ENCODE data around the gene TOP2A. TPM values are rescaled to one million over a fixed set of nuclear protein-coding genes. Genes with fewer than 3 reads are reported as not detected.

TOP2A gene, protein sequence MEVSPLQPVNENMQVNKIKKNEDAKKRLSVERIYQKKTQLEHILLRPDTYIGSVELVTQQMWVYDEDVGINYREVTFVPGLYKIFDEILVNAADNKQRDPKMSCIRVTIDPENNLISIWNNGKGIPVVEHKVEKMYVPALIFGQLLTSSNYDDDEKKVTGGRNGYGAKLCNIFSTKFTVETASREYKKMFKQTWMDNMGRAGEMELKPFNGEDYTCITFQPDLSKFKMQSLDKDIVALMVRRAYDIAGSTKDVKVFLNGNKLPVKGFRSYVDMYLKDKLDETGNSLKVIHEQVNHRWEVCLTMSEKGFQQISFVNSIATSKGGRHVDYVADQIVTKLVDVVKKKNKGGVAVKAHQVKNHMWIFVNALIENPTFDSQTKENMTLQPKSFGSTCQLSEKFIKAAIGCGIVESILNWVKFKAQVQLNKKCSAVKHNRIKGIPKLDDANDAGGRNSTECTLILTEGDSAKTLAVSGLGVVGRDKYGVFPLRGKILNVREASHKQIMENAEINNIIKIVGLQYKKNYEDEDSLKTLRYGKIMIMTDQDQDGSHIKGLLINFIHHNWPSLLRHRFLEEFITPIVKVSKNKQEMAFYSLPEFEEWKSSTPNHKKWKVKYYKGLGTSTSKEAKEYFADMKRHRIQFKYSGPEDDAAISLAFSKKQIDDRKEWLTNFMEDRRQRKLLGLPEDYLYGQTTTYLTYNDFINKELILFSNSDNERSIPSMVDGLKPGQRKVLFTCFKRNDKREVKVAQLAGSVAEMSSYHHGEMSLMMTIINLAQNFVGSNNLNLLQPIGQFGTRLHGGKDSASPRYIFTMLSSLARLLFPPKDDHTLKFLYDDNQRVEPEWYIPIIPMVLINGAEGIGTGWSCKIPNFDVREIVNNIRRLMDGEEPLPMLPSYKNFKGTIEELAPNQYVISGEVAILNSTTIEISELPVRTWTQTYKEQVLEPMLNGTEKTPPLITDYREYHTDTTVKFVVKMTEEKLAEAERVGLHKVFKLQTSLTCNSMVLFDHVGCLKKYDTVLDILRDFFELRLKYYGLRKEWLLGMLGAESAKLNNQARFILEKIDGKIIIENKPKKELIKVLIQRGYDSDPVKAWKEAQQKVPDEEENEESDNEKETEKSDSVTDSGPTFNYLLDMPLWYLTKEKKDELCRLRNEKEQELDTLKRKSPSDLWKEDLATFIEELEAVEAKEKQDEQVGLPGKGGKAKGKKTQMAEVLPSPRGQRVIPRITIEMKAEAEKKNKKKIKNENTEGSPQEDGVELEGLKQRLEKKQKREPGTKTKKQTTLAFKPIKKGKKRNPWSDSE (N-terminal part only)
- polyA plus RNA-seq (2012; rRNA removed), result 20.6 and 23.2 TPM in 2 replicates
- 31.8 and 42.2 TPM in 2 replicates for polyA plus RNA-seq (2012; cell fraction: cytosol; rRNA removed)
- 11.8 and 25.8 TPM in 2 replicates for polyA plus RNA-seq (2012; cell fraction: nucleus; rRNA removed)

GRCh38 chr17:40417609-40418427 is at the start of gene TOP2A:
Gene TOP2A (minus strand): TSS chr17:40417896. CDS start chr17:40417791, 105 bp downstream.
- Histone ChIP-seq H3K9me2 (no peaks in the 10 kb centered on the region), H3F3A (replicated peaks; ENCODE audit: insufficient read depth) (peaks cover 9% of the 10 kb centered on the region), H3K36me3 (replicated peaks in 1 of 2; ENCODE audit: control insufficient read depth in 1 of 2, insufficient read depth in 2 of 2, low read length in 1 of 2) (peaks cover 4% of the 10 kb centered on the region in 2 experiments), H3K9me3 (no peaks in the 10 kb centered on the region), H3K27me3 (ENCODE audit: insufficient read depth) (no peaks in the 10 kb centered on the region), H2AFZ (ENCODE audit: low read depth) (peak within 1 kb of the TSS; percentile 85), H3K4me2 (peak within 1 kb of the TSS; percentile 93), H3K27ac (ENCODE audit: low read depth in 2 of 2, low read length in 1 of 2) (peak within 1 kb of the TSS; percentile 50 to 81), H3K4me3 (ENCODE audit: low read depth in 2 of 2, low read length in 1 of 2) (peak within 1 kb of the TSS; percentile 64 to 80), H3K79me2 (ENCODE audit: insufficient read depth) (peaks cover 48% of the 10 kb centered on the region), H4K20me1 (ENCODE audit: insufficient read depth) (no peaks in the 10 kb centered on the region), H3K4me1 (ENCODE audit: control insufficient read depth in 1 of 2, insufficient read depth in 2 of 2, low read depth in 1 of 2, low read length in 1 of 2) (peaks cover 0 to 10% of the 10 kb centered on the region in 2 experiments; a peak in 2 of 4 replicates), H3K9ac (peak within 1 kb of the TSS; percentile 84)
- ChIA-PET POLR2A (interaction anchor here (0.9 to 1.5 kb wide), 11 partner anchors 13 to 125 kb away, joined by 3 to 5 read pairs (median 3); no protein-coding TSS in a partner anchor), CTCF (interaction anchor here (0.5 to 16.1 kb wide), 25 partner anchors 9 to 1703 kb away, joined by 3 to 175 read pairs (median 4); no protein-coding TSS in a partner anchor)
- WGBS (ENCODE audit: low lambda C conversion rate), result under 1% methylated on average over 27 of the region's 49 CpGs
- DNase-seq, result peak; percentile 97
- TF ChIP-seq FOXJ3 (CRISPR knock-in tag; IDR thresholded peaks at IDR 0.05), result no peak
- no peak for TF ChIP-seq NRF1 (IDR thresholded peaks at IDR 0.05; ENCODE audit: low read depth, low read length)
- TF ChIP-seq TAF1 (IDR thresholded peaks at IDR 0.05; ENCODE audit: borderline replicate concordance, low read depth, low read length), result peak; percentile 70; the same call in 1 of the 2 replicates
- no peak for TF ChIP-seq EZH2phosphoT487 (IDR thresholded peaks at IDR 0.05; ENCODE audit: borderline replicate concordance, low read depth)
- TF ChIP-seq SIN3A (IDR thresholded peaks at IDR 0.05; ENCODE audit: borderline replicate concordance, low read depth, low read length), result peak; percentile 90
- TF ChIP-seq GATA2 (CRISPR knock-in tag; IDR thresholded peaks at IDR 0.05), result no peak
- TF ChIP-seq ZBTB33 (IDR thresholded peaks at IDR 0.05; ENCODE audit: borderline replicate concordance, low read depth), result 0 out of 2 replicates have a peak, but pooled peaks have one; percentile 47
- peak; percentile 98 for TF ChIP-seq FOXM1 (IDR thresholded peaks at IDR 0.05; ENCODE audit: low read depth)
- no peak for TF ChIP-seq GABPA (IDR thresholded peaks at IDR 0.05; ENCODE audit: low read depth)
- TF ChIP-seq, protein P1, sequence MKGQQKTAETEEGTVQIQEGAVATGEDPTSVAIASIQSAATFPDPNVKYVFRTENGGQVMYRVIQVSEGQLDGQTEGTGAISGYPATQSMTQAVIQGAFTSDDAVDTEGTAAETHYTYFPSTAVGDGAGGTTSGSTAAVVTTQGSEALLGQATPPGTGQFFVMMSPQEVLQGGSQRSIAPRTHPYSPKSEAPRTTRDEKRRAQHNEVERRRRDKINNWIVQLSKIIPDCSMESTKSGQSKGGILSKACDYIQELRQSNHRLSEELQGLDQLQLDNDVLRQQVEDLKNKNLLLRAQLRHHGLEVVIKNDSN (IDR thresholded peaks at IDR 0.05; ENCODE audit: borderline replicate concordance, low read depth), result no peak
- TF ChIP-seq RFX5 (IDR thresholded peaks at IDR 0.05; ENCODE audit: low read length), result 0 out of 2 replicates have a peak, but pooled peaks have one; percentile 72
- no peak for TF ChIP-seq TEAD4 (IDR thresholded peaks at IDR 0.05; ENCODE audit: borderline replicate concordance, insufficient read depth)
- TF ChIP-seq, protein P2, sequence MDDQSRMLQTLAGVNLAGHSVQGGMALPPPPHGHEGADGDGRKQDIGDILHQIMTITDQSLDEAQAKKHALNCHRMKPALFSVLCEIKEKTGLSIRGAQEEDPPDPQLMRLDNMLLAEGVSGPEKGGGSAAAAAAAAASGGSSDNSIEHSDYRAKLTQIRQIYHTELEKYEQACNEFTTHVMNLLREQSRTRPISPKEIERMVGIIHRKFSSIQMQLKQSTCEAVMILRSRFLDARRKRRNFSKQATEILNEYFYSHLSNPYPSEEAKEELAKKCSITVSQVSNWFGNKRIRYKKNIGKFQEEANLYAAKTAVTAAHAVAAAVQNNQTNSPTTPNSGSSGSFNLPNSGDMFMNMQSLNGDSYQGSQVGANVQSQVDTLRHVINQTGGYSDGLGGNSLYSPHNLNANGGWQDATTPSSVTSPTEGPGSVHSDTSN (IDR thresholded peaks at IDR 0.05), result peak; percentile 100
- TF ChIP-seq NFIC (IDR thresholded peaks at IDR 0.05; ENCODE audit: borderline replicate concordance), result 0 out of 2 replicates have a peak, but pooled peaks have one; percentile 6
- peak; percentile 67 for TF ChIP-seq MAX (IDR thresholded peaks at IDR 0.05; ENCODE audit: low read depth)
- no peak for TF ChIP-seq RCOR1 (IDR thresholded peaks at IDR 0.05; ENCODE audit: low read length)
- TF ChIP-seq, protein P3, sequence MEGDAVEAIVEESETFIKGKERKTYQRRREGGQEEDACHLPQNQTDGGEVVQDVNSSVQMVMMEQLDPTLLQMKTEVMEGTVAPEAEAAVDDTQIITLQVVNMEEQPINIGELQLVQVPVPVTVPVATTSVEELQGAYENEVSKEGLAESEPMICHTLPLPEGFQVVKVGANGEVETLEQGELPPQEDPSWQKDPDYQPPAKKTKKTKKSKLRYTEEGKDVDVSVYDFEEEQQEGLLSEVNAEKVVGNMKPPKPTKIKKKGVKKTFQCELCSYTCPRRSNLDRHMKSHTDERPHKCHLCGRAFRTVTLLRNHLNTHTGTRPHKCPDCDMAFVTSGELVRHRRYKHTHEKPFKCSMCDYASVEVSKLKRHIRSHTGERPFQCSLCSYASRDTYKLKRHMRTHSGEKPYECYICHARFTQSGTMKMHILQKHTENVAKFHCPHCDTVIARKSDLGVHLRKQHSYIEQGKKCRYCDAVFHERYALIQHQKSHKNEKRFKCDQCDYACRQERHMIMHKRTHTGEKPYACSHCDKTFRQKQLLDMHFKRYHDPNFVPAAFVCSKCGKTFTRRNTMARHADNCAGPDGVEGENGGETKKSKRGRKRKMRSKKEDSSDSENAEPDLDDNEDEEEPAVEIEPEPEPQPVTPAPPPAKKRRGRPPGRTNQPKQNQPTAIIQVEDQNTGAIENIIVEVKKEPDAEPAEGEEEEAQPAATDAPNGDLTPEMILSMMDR (IDR thresholded peaks at IDR 0.05), result no peak
- TF ChIP-seq IRF3 (IDR thresholded peaks at IDR 0.05; ENCODE audit: low read depth, low read length), result peak; percentile 99
